ENCODE results near the gene RFWD3.
"Not testable (repeated sequence)": the region's sequence is repeated elsewhere in the genome, so short reads cannot be mapped to it uniquely, and the experiment has no call there.

Gene RFWD3

GRCh38 chr16:74666010-74666421 lies 661 bp downstream of the RFWD3 start:
- no peak for DNase-seq

DNA sequence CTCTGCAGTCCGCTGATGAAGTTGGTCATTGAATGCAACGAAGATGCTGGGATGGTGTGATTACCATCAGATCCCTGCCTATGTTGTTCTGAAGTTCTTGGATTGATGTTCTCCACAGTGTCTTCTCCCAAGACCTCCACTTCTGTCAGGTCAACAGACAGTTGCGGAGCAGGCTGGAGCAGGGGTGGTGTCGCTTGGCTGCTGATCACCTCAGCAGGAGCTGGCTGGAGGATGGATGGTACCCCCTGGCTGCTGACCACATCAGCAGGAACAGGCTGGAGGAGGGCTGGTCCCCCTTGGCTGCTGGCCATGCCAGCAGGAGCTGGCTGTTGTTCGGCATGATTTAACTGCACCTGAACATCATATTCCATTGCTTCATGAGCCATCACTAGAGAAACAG lies 5.6 kb downstream of the RFWD3 start:
- DNase-seq = no peak

GRCh38 chr16:74660383-74660782 lies 6.3 kb downstream of the RFWD3 start:
- DNase-seq = no peak

GRCh38 chr16:74659041-74659440 lies 7.6 kb downstream of the RFWD3 start:
- DNase-seq = no peak

DNA sequence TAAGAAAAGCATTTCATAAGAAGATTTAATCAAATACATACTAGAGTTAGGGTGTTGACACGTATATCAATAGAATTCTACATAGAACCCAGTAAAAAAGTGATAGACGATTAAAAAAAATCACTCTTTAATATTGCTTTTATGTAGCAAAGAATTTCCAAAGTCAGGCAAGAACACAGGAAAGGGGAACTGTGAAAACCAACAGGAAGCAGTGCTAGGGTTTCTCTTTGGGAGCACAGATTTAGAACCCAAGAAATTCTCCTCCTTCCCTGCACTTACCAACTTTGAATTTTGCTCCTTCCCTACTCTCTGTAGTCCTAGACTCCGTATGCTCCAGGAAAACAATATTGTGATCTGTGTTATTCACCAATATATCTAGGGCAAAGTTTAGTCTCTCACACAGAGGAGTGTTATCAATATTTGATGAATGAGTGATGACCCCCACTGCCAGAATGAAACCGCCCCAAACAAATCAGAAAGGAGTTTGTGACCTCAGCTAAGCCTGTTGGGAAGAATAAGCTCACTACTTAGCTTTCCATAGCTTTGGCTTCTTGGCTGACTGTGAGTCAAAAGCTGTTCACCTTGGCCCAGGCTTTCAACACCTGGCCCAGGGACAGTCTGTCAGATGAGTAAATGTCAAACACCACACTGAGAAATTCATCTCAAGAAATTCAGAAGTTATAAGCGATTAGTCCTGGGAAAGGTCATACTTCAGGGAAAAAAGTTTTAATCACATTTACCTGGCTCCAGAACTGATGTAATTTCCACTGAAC lies 8.6 kb downstream of the RFWD3 start:
- DNase-seq = peak; percentile 55

DNA sequence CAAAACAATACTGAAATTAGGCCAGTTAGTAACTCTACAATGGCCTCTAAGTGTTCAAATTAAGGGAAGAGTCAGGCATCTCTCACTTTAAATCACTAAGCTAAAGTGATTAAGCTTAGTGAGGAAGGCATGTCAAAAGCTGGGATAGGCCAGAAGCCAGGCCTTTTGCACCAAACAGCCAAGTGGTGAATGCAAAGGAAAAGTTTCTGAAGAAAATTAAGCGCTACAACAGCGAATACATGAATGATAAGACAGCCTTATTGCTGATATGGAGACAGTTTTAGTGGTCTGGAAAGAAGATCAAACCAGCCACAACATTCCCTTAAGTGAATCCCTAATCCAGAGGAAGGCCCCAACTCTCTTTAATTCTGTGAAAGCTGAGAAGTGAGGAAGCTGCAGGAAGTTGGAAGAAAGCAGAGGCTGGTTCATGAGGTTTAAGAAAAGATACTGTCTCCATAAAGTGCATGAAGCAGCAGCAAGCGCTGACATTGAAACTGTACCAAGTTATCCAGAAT lies 12.1 kb downstream of the RFWD3 start:
- DNase-seq = no peak

GRCh38 chr16:74652883-74653282 lies 13.8 kb downstream of the RFWD3 start:
- DNase-seq = not testable (repeated sequence)

DNA sequence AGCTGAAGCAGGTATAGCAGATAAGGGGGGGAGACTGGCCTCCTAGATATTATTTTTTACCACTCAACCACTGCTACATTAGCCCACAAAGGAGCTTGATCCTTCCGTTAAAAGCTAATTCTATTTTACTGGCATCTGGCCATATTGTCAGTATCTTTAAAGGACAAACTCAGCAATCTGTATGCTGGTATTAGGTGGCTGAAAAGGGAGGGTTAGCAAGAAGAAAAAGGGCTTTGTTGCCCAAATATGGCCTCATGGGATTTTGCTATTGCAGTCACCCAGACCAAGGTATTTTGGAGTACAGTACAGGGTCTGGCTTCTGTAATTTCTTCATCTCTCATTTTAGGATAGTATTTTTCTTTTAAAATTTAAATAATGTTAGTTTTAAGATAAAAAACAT lies 14.4 kb downstream of the RFWD3 start:
- no peak for DNase-seq

GRCh38 chr16:74651841-74652240 lies 14.8 kb downstream of the RFWD3 start:
- DNase-seq = no peak

GRCh38 chr16:74650966-74651567 lies 15.6 kb downstream of the RFWD3 start:
- no peak for DNase-seq

DNA sequence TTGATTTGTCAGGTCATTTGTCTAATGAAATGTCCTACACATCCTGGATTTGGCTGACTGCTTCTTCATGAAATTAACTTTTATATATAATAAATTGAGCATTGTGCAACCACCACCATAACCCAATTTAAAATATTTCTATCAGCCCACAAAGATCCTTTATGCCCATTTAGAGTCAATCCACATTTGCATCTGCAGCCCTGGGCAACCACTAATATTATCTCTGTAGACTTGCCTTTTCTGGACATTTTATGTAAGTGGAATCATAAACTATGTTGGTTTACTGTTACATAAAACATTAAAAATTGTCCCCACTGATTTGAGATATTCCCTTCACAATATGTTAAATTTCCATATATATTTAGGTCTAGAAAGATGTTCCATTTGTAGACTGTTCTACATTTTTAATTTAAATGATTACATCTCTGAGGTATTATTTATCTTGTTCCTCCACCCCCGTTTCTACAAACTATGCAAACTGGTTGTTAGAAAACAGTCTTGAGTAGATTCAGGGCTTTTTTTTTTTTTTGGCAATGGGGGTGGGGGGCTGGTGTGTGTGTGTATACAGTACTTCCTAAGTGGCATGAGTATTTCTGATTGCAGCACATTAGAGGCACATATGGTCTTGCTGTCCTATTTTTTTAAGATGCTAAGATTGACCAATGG lies 16.7 kb downstream of the RFWD3 start:
- DNase-seq = no peak

GRCh38 chr16:74641969-74642368 lies 24.7 kb downstream of the RFWD3 start:
- no peak for DNase-seq

- no peak for DNase-seq
Measured at GRCh38 chr16:74637742-74638453, 28.8 kb downstream of the RFWD3 start.

DNA sequence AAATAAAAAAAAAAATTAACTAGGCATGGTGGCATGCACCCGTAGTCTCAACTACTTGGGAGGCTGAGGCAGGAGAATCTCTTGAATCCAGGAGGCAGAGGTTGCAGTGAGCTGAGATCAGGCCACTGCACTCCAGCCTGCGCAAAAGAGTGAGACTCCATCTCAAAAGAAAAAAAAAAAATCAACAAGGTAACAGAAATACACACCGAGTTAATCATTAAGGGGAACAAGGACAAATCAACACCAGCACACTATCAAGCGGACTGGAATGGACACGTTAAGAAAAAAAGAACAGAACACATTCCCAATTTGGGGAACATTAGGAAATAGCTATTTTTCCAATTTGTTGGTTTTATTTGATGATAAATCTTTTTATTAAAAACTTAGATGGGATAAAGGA lies 31.4 kb downstream of the RFWD3 start:
- DNase-seq = no peak

DNA sequence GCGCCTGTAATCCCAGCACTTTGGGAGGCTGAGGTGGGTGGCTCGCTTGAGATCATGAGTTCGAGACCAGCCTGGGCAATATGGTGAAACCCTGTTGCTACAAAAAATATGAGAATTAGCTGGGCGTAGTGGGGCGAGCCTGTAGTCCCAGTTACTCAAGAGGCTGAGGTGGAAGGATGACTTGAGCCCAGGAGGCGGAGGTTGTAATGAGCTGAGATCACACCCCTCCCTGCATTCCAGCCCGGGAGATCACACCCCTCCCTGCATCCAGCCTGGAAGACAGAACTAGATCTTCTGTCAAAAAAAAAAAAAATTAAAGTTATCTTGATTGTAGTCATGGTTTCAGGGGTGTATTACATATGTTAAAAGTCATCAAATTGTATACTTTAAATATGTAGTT lies 33.0 kb downstream of the RFWD3 start:
- DNase-seq = no peak

GRCh38 chr16:74627506-74628220 lies 39.0 kb downstream of the RFWD3 start:
- no peak for DNase-seq

- DNase-seq = no peak
Measured at GRCh38 chr16:74626741-74627416, 39.8 kb downstream of the RFWD3 start.

GRCh38 chr16:74625500-74626350 lies 41.0 kb downstream of the RFWD3 start:
- DNase-seq = no peak

GRCh38 chr16:74623839-74624235 lies 42.8 kb downstream of the RFWD3 start:
- no peak for DNase-seq

GRCh38 chr16:74623214-74623838 lies 43.4 kb downstream of the RFWD3 start:
- peak; percentile 64 for DNase-seq

DNA sequence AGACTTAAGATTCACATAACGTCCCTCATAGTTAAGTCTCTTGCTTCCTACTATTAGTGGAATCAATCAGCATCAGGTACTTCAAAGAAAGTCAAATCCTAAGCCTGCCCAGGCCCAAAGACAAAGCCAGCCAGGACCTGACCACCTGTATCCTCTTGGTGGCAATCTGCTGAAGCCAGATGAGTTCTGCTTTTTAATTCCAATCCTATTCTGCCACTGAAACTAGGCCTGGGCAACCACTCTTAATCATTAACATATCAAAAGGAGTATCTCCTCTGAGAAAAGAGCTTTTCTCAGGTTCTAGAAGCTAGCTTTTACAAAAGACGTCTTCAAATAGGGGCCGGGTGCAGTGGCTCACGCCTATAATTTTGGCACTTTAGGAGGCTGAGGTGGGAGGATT lies 44.7 kb downstream of the RFWD3 start:
- DNase-seq = no peak
